Left forelimb (tissue), 1 donor: Measurements from ENCODE around the gene ELAVL1.
"Not testable (repeated sequence)": the region's sequence is repeated elsewhere in the genome, so short reads cannot be mapped to it uniquely, and the experiment has no call there.

ENCODE experiments used
- DNase-seq: peaks from one replicate; pipeline ENCODE4 v3.0.0-alpha.2; 2018; ENCODE audit warnings: low spot score

Gene ELAVL1

GRCh38 chr19:8005534-8006256, at the start of gene ELAVL1:
TSS of gene ELAVL1 (minus strand) at chr19:8005641. CDS start at chr19:7991815, 13,826 bp downstream.
- peak; percentile 93 for DNase-seq

- DNase-seq = no peak
Observed at GRCh38 chr19:8054169-8054568, 48.7 kb upstream of the ELAVL1 start.

- DNase-seq = no peak
Observed at GRCh38 chr19:8052464-8052859, 47.0 kb upstream of the ELAVL1 start, which contains the start of gene CCL25. TSS of gene CCL25 (plus strand) at chr19:8052760. CDS start at chr19:8053050, 290 bp downstream.

- DNase-seq = peak; percentile 88
Observed at GRCh38 chr19:8050274-8051096, 45.0 kb upstream of the ELAVL1 start.

DNA sequence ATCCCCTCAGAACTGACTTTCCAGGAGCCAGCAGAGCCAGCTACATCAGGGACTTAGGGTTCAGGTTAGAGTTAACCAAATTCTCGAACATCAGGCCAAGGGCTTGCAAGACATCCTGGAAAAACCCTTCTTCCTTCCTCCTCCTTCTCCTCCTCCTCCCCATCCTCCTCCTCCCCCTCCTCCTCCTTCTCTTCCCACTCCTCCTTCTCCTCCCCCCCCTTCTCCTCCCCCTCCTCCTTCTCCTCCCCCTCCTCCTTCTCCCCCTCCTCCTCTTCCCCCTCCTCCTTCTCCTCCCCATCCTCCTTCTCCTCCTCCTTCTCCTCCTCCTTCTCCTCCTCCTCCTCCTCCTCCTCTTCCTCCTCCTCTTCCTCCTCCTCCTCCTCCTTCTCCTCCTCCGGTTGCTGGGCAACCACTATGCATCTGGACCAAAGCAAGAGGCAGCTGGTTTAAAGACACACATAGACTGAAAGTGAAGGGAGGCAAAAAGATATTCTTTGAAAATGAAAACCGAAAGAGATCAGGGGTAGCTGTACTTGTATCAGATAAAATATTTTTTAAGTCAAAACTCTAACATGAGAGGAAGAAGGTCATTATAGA, 41.2 kb upstream of the ELAVL1 start:
- no peak for DNase-seq

DNA sequence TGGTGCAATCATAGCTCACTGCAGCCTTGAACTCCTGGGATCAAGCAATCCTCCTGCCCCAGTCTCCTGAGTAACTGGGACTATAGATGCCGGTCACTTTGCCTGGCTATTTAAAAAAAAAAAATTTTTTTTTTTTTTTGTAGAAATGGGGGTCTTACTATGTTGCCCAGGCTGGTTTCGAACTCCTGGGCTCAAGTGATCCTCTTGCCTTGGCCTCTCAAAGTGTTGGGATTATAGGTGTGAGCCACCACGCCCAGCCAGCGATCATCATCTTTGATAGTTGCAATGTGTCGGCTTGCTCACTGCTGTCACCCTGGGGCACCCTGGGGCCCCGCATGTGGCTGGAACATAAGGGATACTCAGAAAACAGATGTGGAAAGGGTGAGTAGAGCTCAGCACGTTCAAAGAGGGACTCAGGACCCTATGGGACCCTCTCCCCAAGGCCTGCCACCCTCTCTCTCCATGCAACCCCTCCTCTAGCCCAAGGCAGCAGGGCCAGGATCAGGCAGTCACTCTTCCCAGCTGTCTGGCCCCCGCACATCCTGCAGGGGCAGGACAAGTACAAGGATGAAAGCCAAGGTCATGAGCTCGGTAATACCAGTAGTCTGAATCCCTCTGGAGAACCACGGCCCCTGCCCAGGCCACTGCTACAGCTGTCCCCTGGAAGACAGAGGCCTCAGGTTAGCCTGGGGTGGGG, 40.6 kb upstream of the ELAVL1 start:
- DNase-seq = no peak

- DNase-seq = no peak
Observed at GRCh38 chr19:8044018-8044417, 38.6 kb upstream of the ELAVL1 start.

DNA sequence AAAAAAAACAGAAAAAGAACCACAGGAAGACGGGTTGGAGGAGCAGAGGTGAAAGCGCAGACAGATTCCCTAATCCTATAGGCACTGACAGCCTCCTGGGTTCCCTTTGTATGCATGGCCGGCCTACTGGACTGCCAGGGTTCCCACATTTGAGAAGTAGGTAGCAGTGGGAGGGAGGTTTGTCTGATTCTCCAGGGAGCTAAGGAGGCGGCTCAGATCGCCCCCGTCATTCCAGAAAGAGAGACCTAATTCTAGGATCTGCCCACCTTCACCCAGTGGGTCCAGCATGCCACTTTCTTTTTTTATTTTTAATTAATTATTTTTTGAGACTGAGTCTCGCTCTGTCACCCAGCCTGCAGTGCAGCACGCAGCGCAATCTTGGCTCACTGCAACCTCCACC, 37.5 kb upstream of the ELAVL1 start:
- no peak for DNase-seq

GRCh38 chr19:8041531-8041931, 36.1 kb upstream of the ELAVL1 start:
- DNase-seq = no peak

- no peak for DNase-seq
Observed at GRCh38 chr19:8039231-8039630, 33.8 kb upstream of the ELAVL1 start.

GRCh38 chr19:8038815-8039214, 33.4 kb upstream of the ELAVL1 start:
- no peak for DNase-seq

DNA sequence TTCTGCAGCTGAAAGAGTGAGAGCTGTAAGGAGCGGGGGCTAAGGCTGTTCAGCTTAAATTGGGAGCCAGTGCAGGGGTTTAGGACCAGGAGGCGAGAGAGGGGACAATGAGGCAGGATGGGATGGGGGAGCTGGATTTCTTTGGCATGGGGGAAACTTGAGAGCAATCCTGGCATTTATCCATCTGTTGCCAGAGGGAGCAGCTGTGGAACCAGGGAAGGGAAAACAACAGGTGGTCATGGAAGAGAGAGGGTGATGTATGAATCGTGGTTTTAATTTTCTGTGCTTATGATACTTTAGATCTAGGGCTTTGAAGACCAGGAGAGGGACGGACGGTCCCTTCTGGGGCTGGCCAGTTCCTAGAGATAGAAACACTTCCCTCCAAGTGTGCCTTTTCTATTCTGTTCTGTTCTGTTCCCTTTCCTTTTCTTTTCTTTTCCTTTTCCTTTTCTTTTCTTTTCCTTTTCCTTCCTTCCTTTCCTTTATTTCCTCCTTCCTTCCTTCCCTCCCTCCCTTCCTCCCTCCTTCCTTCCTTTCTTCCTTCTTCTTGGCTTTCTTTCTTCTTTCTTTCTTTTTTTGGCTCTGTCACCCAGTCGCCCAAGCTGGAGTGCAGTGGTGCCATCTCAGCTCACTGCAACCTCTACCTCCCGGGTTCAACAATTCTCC, 31.1 kb upstream of the ELAVL1 start:
- no peak for DNase-seq

DNA sequence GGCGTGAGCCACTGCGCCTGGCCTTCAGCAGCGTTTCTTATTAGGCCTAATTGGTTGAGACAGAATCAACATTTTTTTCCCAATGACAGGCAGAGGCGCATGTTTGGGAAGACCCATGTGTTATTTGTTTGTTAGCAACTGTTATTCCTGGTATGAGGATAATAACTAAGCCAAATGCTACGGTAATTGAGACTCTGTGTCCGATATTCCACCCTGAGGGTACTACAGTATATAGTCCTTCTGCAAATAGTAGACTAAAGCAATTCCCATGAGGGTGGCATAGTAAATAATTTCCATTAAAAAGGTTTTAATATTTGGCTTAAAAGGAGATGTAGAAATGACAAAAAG, 28.7 kb upstream of the ELAVL1 start:
- DNase-seq = no peak

DNA sequence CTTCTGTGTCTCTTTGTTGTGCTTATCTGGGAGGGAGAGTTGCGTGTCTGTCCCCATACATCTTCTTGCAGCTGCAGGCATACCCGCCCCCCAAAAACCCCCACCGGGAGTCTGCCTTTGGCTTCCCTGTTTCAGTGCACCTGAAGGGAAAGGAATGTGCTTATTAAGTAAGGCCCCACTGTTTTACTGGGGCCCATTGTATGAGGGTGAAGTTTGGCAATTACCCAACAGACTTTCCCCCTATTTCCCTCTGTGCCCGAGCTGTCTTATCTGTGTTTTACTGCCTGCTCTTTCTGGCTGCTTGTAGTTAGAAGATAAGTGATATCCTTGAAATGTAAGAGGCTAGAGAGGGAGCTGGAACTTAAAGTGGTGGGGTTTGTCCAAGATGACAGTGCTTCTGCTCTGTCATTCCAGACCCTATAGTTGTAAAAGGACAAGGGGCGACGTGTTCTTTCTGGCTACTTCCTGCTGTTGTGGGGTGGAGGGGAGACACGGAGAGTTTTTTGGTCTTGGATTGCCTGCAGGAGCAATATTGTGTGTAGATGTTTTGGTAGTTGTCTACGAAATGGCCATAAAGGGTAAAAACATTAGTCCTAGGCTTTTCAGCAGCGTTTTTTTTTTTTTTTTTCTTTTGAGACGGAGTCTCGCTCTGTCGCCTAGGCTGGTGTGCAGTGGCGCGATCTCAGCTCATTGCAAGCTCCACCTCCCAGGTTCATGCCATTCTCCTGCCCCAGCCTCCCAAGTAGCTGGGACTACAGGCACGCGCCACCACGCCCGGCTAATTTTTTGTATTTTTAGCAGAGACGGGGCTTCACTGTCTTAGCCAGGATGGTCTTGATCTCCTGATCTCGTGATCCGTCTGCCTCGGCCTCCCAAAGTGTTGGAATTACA, 28.1 kb upstream of the ELAVL1 start:
- not testable (repeated sequence) for DNase-seq

- no peak for DNase-seq
Observed at GRCh38 chr19:8030960-8031359, 25.5 kb upstream of the ELAVL1 start.

DNA sequence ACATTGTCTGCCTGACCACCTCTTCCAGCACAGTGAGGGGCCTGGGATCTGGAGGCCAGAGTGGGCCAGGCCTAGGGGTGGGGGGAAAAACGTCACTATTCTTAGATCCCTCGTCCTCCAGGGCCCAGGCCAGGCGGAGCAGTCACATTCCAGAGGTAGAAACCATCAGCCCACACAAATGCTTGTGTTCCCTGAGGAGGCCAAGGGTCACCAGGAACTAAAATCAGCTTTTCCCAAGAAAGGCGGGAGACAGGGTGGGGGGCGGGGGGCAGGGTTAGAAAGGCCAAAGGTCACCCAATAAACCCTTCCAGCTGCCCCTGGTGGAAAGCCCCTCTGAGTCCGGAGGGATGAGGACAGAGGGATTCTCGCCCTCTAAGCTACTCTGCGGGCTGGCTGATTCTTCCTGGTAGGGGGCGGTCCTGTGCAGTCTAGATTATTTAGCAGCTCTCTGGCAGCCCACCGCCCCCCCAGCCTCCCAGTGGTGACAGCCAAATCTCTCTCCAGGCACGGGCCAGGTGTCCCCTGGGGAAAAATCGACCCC, 23.6 kb upstream of the ELAVL1 start:
- DNase-seq = no peak

DNA sequence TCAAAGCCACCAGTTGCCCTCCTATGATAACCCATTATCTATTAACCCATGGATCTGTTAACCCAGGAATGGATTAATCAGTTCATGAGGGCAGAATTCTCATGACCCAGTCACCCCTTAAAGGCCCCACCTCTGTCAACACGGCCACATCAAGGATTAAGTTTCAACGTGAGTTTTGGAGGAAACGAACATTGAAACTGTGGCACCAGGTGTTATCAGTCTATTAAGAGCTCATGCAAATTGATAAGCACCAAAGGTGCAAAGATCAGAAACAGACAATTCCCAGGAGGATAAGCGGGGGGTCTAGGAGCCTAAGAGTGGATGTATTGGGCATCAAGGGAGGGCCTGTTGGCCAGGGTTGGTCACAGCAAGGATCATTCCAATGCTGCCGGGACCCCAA, 19.9 kb upstream of the ELAVL1 start:
- DNase-seq = no peak

DNA sequence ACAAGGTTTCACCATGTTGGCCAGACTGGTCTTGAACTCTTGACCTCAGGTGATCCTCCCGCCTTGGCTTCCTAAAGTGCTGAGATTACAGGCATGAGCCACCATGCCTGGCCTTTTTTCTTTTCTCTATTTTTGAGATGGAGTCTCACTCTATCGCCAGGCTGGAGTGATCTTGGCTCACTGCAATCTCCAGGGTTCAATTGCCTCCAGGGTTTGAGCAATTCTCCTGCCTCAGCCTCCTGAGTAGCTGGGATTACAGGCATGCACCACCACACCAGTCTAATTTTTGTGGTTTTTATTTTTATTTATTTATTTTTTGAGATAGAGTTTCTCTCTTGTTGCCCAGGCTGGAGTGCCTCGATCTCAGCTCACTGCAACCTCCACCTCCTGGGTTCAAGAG, 18.8 kb upstream of the ELAVL1 start:
- not testable (repeated sequence) for DNase-seq

GRCh38 chr19:8023371-8023770, 17.9 kb upstream of the ELAVL1 start:
- no peak for DNase-seq

- DNase-seq = no peak
Observed at GRCh38 chr19:8022275-8022674, 16.8 kb upstream of the ELAVL1 start.

DNA sequence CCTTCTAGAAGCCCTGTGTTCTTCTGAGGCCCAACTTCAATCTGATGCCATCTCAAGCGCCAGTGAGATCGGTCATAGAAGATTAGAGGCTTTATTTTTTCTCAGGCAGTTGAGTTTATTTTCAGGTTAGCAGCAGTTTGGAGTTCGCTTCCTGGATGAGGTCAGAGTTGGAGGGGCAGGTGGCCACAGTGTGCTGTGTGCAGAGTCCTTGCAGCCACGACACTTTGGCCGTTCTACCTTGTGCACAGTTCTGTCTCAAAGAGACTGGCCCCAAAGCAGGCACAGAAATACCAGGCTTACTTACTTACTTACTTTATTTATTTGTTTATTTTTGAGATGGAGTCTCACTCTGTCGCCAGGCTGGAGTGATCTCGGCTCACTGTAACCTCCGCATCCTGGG, 15.9 kb upstream of the ELAVL1 start:
- no peak for DNase-seq
